IMR-90 (cell line): ENCODE measurements around the gene ABCC4. TPM values are rescaled to one million over a fixed set of nuclear protein-coding genes. Genes with fewer than 3 reads are reported as not detected.

Source experiments
- ATAC-seq: fragments of 200-7000 bp; cut with Tn5 transposase; 2 replicates; pipeline ENCODE4 v1.9.1; 2020; ENCODE audit warnings: low read depth, mild to moderate bottlenecking, moderate library complexity
- BruUV-seq: library from RNA; stranded (reverse); fragments of 400-500 nt; replicated peaks from 2 replicates; lab custom pipeline; 2021; lab: Mats Ljungman, UMichigan
- CTCF ChIA-PET: fragments of 300-600 bp; formaldehyde crosslinking; extraction: SDS; loops from one replicate; lab custom pipeline; 2021; ENCODE audit warnings: antibody characterized with exemption; lab: Yijun Ruan, JAX
- POLR2A ChIA-PET: fragments of 300-600 bp; sonication (Branson Sonifier 250); formaldehyde crosslinking; loops from one replicate; lab custom pipeline; 2022; ENCODE audit warnings: antibody characterized with exemption; ENCODE audit not compliant: unreplicated experiment; lab: Charles Lee
- DNase-seq: peaks from one replicate; pipeline ENCODE4 v3.0.0; 2013
- H2AFZ ChIP-seq: replicated peaks from 2 replicates; pipeline ENCODE3; 2013; ENCODE audit warnings: low read length, mild to moderate bottlenecking; ENCODE audit not compliant: poor library complexity
- H2AK5ac ChIP-seq: 2 replicates; pipeline ENCODE4 v1.6.1; 2013; ENCODE audit warnings: low read depth, low read length, inconsistent platforms
- H2AK9ac ChIP-seq: replicated peaks from 2 replicates; pipeline ENCODE3; 2013; ENCODE audit warnings: mild to moderate bottlenecking, low read depth, low read length, moderate library complexity; ENCODE audit not compliant: poor library complexity
- H2BK120ac ChIP-seq: 2 replicates; pipeline ENCODE4 v1.6.1; 2013; ENCODE audit warnings: low read depth, low read length, inconsistent platforms
- H2BK15ac ChIP-seq: 3 replicates; pipeline ENCODE4 v1.6.1; 2013; ENCODE audit warnings: low read depth, low read length, inconsistent platforms
- H2BK20ac ChIP-seq: 2 replicates; pipeline ENCODE4 v1.6.1; 2013; ENCODE audit warnings: low read depth, mild to moderate bottlenecking, inconsistent platforms, low read length, moderate library complexity
- H2BK5ac ChIP-seq: 2 replicates; pipeline ENCODE4 v1.6.1; 2013; ENCODE audit warnings: mild to moderate bottlenecking, low read depth, low read length, inconsistent platforms; ENCODE audit not compliant: poor library complexity, severe bottlenecking
- H3K14ac ChIP-seq: replicated peaks from 2 replicates; pipeline ENCODE4 v1.6.1; 2013; ENCODE audit warnings: low read depth, low read length, inconsistent platforms
- H3K18ac ChIP-seq: 2 replicates; pipeline ENCODE4 v1.6.1; 2013; ENCODE audit warnings: low read depth, low read length, control low read depth
- H3K23ac ChIP-seq: 2 replicates; pipeline ENCODE4 v1.6.1; 2013; ENCODE audit warnings: low read depth, low read length, inconsistent platforms
- H3K27ac ChIP-seq: 2 replicates; pipeline ENCODE4 v1.5.1; 2013; ENCODE audit warnings: mild to moderate bottlenecking, control low read depth, low read length; ENCODE audit not compliant: insufficient read depth
- H3K27me3 ChIP-seq: 2 replicates; pipeline ENCODE4 v1.6.1; 2013; ENCODE audit warnings: low read length; ENCODE audit not compliant: control insufficient read depth, insufficient read depth
- H3K36me3 ChIP-seq: 2 replicates; pipeline ENCODE4 v1.6.1; 2013; ENCODE audit warnings: low read length, mixed read lengths; ENCODE audit not compliant: control insufficient read depth, insufficient read depth
- H3K4ac ChIP-seq: 2 replicates; pipeline ENCODE4 v1.6.1; 2013; ENCODE audit warnings: low read depth, low read length, inconsistent platforms
- H3K4me1 ChIP-seq: 2 replicates; pipeline ENCODE4 v1.6.1; 2013; ENCODE audit warnings: low read length, mixed read lengths; ENCODE audit not compliant: control insufficient read depth, insufficient read depth
- H3K4me2 ChIP-seq: 2 replicates; pipeline ENCODE4 v1.6.1; 2013; ENCODE audit warnings: low read depth, mild to moderate bottlenecking, control low read depth, low read length, moderate library complexity
- H3K4me3 ChIP-seq: 2 replicates; pipeline ENCODE4 v1.5.1; 2013; ENCODE audit warnings: low read depth, mild to moderate bottlenecking, control low read depth, low read length, moderate library complexity; ENCODE audit not compliant: insufficient read depth
- H3K56ac ChIP-seq: 2 replicates; pipeline ENCODE4 v1.6.1; 2013; ENCODE audit warnings: low read length, inconsistent platforms; ENCODE audit not compliant: insufficient read depth; ENCODE audit errors: extremely low read depth
- H3K79me1 ChIP-seq, 2 experiments: 2 replicates each; pipeline ENCODE4 v1.6.1; 2013; ENCODE audit warnings: low read length in 2 of 2, inconsistent platforms in 1 of 2, low read depth in 1 of 2
- H3K9ac ChIP-seq: 2 replicates; pipeline ENCODE4 v1.6.1; 2013; ENCODE audit warnings: low read depth, low read length, control low read depth
- H3K9me1 ChIP-seq: 2 replicates; pipeline ENCODE4 v1.6.1; 2013; ENCODE audit warnings: low read length, inconsistent platforms; ENCODE audit not compliant: insufficient read depth
- H3K9me3 ChIP-seq: 2 replicates; pipeline ENCODE4 v1.6.1; 2013; ENCODE audit warnings: low read length; ENCODE audit not compliant: control insufficient read depth, insufficient read depth
- H4K20me1 ChIP-seq: 2 replicates; pipeline ENCODE4 v1.6.1; 2013; ENCODE audit warnings: low read length, inconsistent platforms; ENCODE audit not compliant: insufficient read depth
- H4K5ac ChIP-seq: 2 replicates; pipeline ENCODE4 v1.6.1; 2013; ENCODE audit warnings: mild to moderate bottlenecking, low read depth, low read length, control low read depth
- H4K8ac ChIP-seq, 2 experiments: 2 replicates each; pipeline ENCODE4 v1.6.1; 2013; ENCODE audit warnings: low read depth in 2 of 2, low read length in 2 of 2, control low read depth in 1 of 2, inconsistent platforms in 1 of 2
- H4K91ac ChIP-seq: 2 replicates; pipeline ENCODE4 v1.6.1; 2013; ENCODE audit warnings: low read depth, low read length, inconsistent platforms; ENCODE audit not compliant: insufficient read depth
- BHLHE40 ChIP-seq: fragments of 150-350 bp; IDR thresholded peaks from 2 replicates; pipeline ENCODE4 v1.6.1; 2016; ENCODE audit warnings: mild to moderate bottlenecking, low read depth, low read length
- CEBPB ChIP-seq: IDR thresholded peaks from 2 replicates; pipeline ENCODE4 v1.6.1; 2012; ENCODE audit warnings: low read depth, low read length, improper control_type of control experiment
- CHD1 ChIP-seq: IDR thresholded peaks from 2 replicates; pipeline ENCODE4 v1.6.1; 2012; ENCODE audit warnings: low read depth, low read length, improper control_type of control experiment
- FOS ChIP-seq: fragments of 150-350 bp; IDR thresholded peaks from 2 replicates; pipeline ENCODE4 v1.6.1; 2016; ENCODE audit warnings: low read depth, low read length
- MAFK ChIP-seq: IDR thresholded peaks from 2 replicates; pipeline ENCODE4 v1.6.1; 2012; ENCODE audit warnings: low read depth, low read length, improper control_type of control experiment
- MAZ ChIP-seq: IDR thresholded peaks from 2 replicates; pipeline ENCODE4 v1.6.1; 2012; ENCODE audit warnings: low read depth, mild to moderate bottlenecking, low read length, improper control_type of control experiment, moderate library complexity, borderline replicate concordance
- MXI1 ChIP-seq: IDR thresholded peaks from 2 replicates; pipeline ENCODE4 v1.6.1; 2012; ENCODE audit warnings: low read depth, mild to moderate bottlenecking, low read length, moderate library complexity, borderline replicate concordance
- NFE2L2 ChIP-seq: fragments of 150-350 bp; IDR thresholded peaks from 2 replicates; pipeline ENCODE4 v1.6.1; 2016; ENCODE audit warnings: low read depth, mild to moderate bottlenecking, low read length
- POLR2A ChIP-seq: IDR thresholded peaks from 2 replicates; pipeline ENCODE4 v1.6.1; 2012; ENCODE audit warnings: mild to moderate bottlenecking, low read depth, low read length
- RAD21 ChIP-seq: IDR thresholded peaks from 2 replicates; pipeline ENCODE4 v1.6.1; 2012; ENCODE audit warnings: low read length, improper control_type of control experiment
- RCOR1 ChIP-seq: IDR thresholded peaks from 2 replicates; pipeline ENCODE4 v1.6.1; 2012; ENCODE audit warnings: mild to moderate bottlenecking, low read length, improper control_type of control experiment; ENCODE audit not compliant: insufficient replicate concordance
- RFX5 ChIP-seq: IDR thresholded peaks from 2 replicates; pipeline ENCODE4 v1.8.0; 2012; ENCODE audit warnings: low read depth, mild to moderate bottlenecking, low read length, moderate library complexity
- SMC3 ChIP-seq: fragments of 150-350 bp; IDR thresholded peaks from 2 replicates; pipeline ENCODE4 v1.6.1; 2016; ENCODE audit warnings: low read depth, mild to moderate bottlenecking, antibody characterized with exemption, low read length, moderate library complexity
- USF2 ChIP-seq: fragments of 150-350 bp; IDR thresholded peaks from 2 replicates; pipeline ENCODE4 v1.6.1; 2017; ENCODE audit warnings: mild to moderate bottlenecking, antibody characterized with exemption, low read length, low read depth
- WGBS, 2 experiments: methylation state at CpG; one replicate each; pipeline versions ENCODE4 v1.1.5 to v1.1.7; 2013; ENCODE audit warnings: missing lambda C conversion rate in 2 of 2; ENCODE audit not compliant: insufficient read length in 1 of 2; ENCODE audit errors: extremely low coverage in 2 of 2; 5-methylcytosine and 5-hydroxymethylcytosine counted together
- dilution Hi-C: fragments of 300-500 bp; cut with HindIII; formaldehyde crosslinking; loops from one replicate; pipeline ENCODE4 v1.14.3; 2018; ENCODE audit warnings: low sequenced_read_pairs; ENCODE audit not compliant: unreplicated experiment
- in situ Hi-C: fragments of 300-500 bp; cut with MboI; formaldehyde crosslinking; loops from 3 replicates; pipeline ENCODE4 v1.14.3; 2019; ENCODE audit warnings: low sequenced_read_pairs, inconsistent platforms, mixed read lengths
- intact Hi-C: fragments of 100-400 bp; cut with micrococcal nuclease; formaldehyde crosslinking; loops from 2 replicates; pipeline ENCODE4 v1.10.0; 2022
- polyA plus RNA-seq, 3 experiments: library from polyadenylated mRNA; depleted of rRNA; stranded (reverse); fragments of >200 nt; gene quantifications; 2 replicates each; pipeline ENCODE4 v1.2.3, GENCODE V29; 2012; ENCODE audit warnings: low replicate concordance in 1 of 3
- total RNA-seq: library from RNA; depleted of rRNA; stranded (reverse); fragments of >200 nt; gene quantifications from 2 replicates; pipeline ENCODE4 v1.2.3, GENCODE V29; 2012
- TF ChIP-seq, protein P1 (sequence below): conservative IDR thresholded peaks from 2 replicates; pipeline ENCODE4 v1.5.1; 2012; ENCODE audit warnings: mild to moderate bottlenecking, low read depth, low read length, improper control_type of control experiment
- TF ChIP-seq, protein P2 (sequence below): fragments of 150-350 bp; IDR thresholded peaks from 2 replicates; pipeline ENCODE4 v1.6.1; 2016; ENCODE audit warnings: low read depth, mild to moderate bottlenecking, low read length, moderate library complexity, borderline replicate concordance

ABCC4 gene
- total and polyA plus RNA-seq, 2 of the 4 experiments (the other 2 are of a cell fraction): 16.6 to 41.4 TPM

DNA sequence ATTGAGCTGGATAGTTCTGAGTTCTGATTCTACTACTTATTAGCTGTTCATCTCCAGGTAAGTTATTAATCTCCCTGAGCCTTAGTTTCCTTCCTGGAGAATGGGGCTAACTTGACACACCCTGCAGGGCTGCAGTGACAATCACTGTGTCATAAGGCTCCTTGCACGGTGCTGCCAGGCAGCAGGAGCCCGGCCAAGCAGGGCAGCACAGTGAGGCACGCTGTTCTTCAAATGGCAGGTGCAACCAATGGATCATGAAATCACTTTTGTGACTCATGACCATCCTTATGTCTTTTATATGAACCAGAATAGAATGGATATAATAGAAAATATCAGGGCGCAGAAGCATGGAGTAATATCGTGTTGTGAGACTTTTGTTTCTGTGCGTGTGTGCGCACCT, 242.6 kb downstream of the ABCC4 start:
- peaks cover 28% of the 10 kb centered on the region for H3K36me3 ChIP-seq
- no peaks in the 10 kb centered on the region for H3K9me3 ChIP-seq
- H3K4ac ChIP-seq: no peak overlapping the region
- 96% methylated on average over 5 of the region's 7 CpGs; no CpG with 5 or more reads in 1 of the 2 experiments for whole genome bisulfite sequencing, 2 experiments
- ChIA-PET CTCF (interaction anchor here (0.5 kb wide), 1 partner anchor 69 kb away, joined by 3 read pairs; no protein-coding TSS in a partner anchor), POLR2A (no interaction called here)
- no peak overlapping the region for H2AFZ ChIP-seq
- H3K27ac ChIP-seq: no peak overlapping the region
- no peak overlapping the region for H3K18ac ChIP-seq
- no peak overlapping the region for H2BK15ac ChIP-seq
- H3K4me2 ChIP-seq: no peak overlapping the region
- DNase-seq (no peak), ATAC-seq (no peak)
- dilution Hi-C loops (no loop called here), intact Hi-C loops (no loop called here), in situ Hi-C loops (no loop called here)
- H3K9ac ChIP-seq: no peak overlapping the region
- no peak overlapping the region for H3K14ac ChIP-seq
- no peak overlapping the region for H2AK5ac ChIP-seq
- peaks cover 6% of the 10 kb centered on the region for H3K9me1 ChIP-seq
- TF ChIP-seq MAZ (no peak), RCOR1 (no peak), RFX5 (no peak), CHD1 (no peak), MAFK (no peak), NFE2L2 (no peak), FOS (no peak), USF2 (no peak), RAD21 (no peak), CEBPB (no peak), SMC3 (no peak), POLR2A (no peak), BHLHE40 (no peak), MXI1 (no peak)
- TF ChIP-seq, protein P1, sequence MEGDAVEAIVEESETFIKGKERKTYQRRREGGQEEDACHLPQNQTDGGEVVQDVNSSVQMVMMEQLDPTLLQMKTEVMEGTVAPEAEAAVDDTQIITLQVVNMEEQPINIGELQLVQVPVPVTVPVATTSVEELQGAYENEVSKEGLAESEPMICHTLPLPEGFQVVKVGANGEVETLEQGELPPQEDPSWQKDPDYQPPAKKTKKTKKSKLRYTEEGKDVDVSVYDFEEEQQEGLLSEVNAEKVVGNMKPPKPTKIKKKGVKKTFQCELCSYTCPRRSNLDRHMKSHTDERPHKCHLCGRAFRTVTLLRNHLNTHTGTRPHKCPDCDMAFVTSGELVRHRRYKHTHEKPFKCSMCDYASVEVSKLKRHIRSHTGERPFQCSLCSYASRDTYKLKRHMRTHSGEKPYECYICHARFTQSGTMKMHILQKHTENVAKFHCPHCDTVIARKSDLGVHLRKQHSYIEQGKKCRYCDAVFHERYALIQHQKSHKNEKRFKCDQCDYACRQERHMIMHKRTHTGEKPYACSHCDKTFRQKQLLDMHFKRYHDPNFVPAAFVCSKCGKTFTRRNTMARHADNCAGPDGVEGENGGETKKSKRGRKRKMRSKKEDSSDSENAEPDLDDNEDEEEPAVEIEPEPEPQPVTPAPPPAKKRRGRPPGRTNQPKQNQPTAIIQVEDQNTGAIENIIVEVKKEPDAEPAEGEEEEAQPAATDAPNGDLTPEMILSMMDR: no peak
- TF ChIP-seq, protein P2, sequence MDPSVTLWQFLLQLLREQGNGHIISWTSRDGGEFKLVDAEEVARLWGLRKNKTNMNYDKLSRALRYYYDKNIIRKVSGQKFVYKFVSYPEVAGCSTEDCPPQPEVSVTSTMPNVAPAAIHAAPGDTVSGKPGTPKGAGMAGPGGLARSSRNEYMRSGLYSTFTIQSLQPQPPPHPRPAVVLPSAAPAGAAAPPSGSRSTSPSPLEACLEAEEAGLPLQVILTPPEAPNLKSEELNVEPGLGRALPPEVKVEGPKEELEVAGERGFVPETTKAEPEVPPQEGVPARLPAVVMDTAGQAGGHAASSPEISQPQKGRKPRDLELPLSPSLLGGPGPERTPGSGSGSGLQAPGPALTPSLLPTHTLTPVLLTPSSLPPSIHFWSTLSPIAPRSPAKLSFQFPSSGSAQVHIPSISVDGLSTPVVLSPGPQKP: no peak
- H3K23ac ChIP-seq: no peak overlapping the region
- no peak overlapping the region for H4K5ac ChIP-seq
- no peak overlapping the region for H3K56ac ChIP-seq
- H3K79me1 ChIP-seq: peaks cover 5 to 15% of the 10 kb centered on the region in 2 experiments; a peak in 2 of 4 replicates
- no TSS peak for BruUV-seq
- no peaks in the 10 kb centered on the region for H3K27me3 ChIP-seq
- H4K8ac ChIP-seq: no peak overlapping the region
- H4K91ac ChIP-seq: no peak overlapping the region
- no peak overlapping the region for H2AK9ac ChIP-seq
- H2BK20ac ChIP-seq: no peak overlapping the region
- no peak overlapping the region for H2BK5ac ChIP-seq
- H3K4me1 ChIP-seq: no peaks in the 10 kb centered on the region
- H2BK120ac ChIP-seq: no peak overlapping the region
- 0 out of 2 replicates have a peak, but pooled peaks cover 3% of the 10 kb centered on the region for H4K20me1 ChIP-seq
- no peak overlapping the region for H3K4me3 ChIP-seq
